GM06990 (cell line): ENCODE results near the gene SLC25A3.
"Not testable (repeated sequence)": the region's sequence is repeated elsewhere in the genome, so short reads cannot be mapped to it uniquely, and the experiment has no call there.

ENCODE experiments used
- DNase-seq: peaks from one replicate; pipeline ENCODE4 v3.0.0-alpha.2; 2011; ENCODE audit not compliant: insufficient read length; ENCODE audit errors: extremely low read depth
- H3K27me3 ChIP-seq: replicated peaks from 2 replicates; pipeline ENCODE4 v1.6.0; 2011; ENCODE audit warnings: low read length; ENCODE audit not compliant: control insufficient read depth, insufficient read depth
- H3K36me3 ChIP-seq: 2 replicates; pipeline ENCODE4 v1.5.1; 2011; ENCODE audit warnings: low read length; ENCODE audit not compliant: control insufficient read depth, insufficient read depth
- H3K4me3 ChIP-seq: replicated peaks from 2 replicates; pipeline ENCODE4 v1.5.1; 2011; ENCODE audit warnings: low read depth, mild to moderate bottlenecking, control low read depth, low read length
- TF ChIP-seq, protein P1 (sequence below): IDR thresholded peaks from 2 replicates; pipeline ENCODE4 v1.5.1; 2011; ENCODE audit warnings: low read length, control low read depth, mild to moderate bottlenecking, inconsistent platforms; ENCODE audit not compliant: insufficient read depth, poor library complexity, severe bottlenecking

SLC25A3 gene

DNA sequence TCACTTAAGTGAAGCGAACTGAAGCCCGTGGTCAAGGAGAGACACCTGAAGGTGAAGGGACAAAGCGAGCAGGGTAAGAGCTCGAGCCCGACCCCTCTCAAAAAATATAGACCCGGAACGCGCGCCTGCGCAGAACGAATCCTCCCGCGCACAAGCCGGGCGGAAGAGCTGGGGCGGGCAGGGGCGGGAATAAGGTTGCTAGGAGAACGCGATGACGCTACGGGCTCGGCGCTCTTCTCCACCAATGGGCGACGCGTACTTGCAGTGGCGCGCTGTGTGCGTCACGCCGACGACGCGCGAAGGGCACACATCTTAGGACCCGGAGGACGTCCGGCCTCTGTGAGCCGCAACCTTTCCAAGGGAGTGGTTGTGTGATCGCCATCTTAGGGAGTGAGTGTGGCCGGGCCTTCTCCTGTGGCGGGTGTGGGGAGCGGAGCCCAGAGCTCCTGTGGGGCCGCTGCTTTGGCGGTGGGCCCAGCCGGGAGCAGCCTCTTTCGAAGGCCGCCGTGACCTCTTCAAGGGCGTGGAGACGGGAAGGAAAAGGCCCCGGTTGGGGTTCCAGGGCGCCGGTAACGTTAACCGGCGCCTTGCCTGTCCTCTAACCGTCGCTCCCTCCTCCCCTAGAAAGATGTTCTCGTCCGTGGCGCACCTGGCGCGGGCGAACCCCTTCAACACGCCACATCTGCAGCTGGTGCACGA, at the start of gene SLC25A3:
Gene SLC25A3 (plus strand): TSS at position 336 of the 699 bp plus-strand sequence. CDS start 293 bp downstream, at position 629.
- peak; percentile 97 for DNase-seq
- Histone ChIP-seq H3K27me3 (no peaks in the 10 kb centered on the region), H3K4me3 (peak within 1 kb of the TSS; percentile 99), H3K36me3 (peaks cover 5% of the 10 kb centered on the region)
- TF ChIP-seq, protein P1, sequence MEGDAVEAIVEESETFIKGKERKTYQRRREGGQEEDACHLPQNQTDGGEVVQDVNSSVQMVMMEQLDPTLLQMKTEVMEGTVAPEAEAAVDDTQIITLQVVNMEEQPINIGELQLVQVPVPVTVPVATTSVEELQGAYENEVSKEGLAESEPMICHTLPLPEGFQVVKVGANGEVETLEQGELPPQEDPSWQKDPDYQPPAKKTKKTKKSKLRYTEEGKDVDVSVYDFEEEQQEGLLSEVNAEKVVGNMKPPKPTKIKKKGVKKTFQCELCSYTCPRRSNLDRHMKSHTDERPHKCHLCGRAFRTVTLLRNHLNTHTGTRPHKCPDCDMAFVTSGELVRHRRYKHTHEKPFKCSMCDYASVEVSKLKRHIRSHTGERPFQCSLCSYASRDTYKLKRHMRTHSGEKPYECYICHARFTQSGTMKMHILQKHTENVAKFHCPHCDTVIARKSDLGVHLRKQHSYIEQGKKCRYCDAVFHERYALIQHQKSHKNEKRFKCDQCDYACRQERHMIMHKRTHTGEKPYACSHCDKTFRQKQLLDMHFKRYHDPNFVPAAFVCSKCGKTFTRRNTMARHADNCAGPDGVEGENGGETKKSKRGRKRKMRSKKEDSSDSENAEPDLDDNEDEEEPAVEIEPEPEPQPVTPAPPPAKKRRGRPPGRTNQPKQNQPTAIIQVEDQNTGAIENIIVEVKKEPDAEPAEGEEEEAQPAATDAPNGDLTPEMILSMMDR: no peak

DNA sequence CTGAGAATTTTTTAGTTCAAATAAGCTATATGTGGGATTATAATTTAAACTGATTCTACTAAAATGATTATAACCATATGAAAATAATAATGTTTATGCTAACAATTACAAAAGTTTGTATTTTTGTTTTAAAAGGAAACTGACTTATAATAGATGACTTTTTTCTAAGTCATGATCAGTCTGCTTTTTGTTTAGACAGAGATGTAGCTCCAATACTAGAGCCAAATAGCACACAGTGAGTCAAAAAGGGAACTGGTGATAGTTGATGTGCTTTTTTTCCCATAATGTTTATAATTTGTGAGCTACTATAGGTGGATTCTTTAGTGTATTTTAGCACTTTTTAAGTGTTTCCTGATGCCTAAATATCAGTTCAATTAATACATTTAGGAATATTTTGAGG, 49.8 kb upstream of the SLC25A3 start:
- H3K27me3 ChIP-seq: no peaks in the 10 kb centered on the region
- DNase-seq: no peak
- no peak overlapping the region for H3K4me3 ChIP-seq
- no peaks in the 10 kb centered on the region; the same call in 1 of the 2 replicates for H3K36me3 ChIP-seq
- TF ChIP-seq, protein P1: no peak

DNA sequence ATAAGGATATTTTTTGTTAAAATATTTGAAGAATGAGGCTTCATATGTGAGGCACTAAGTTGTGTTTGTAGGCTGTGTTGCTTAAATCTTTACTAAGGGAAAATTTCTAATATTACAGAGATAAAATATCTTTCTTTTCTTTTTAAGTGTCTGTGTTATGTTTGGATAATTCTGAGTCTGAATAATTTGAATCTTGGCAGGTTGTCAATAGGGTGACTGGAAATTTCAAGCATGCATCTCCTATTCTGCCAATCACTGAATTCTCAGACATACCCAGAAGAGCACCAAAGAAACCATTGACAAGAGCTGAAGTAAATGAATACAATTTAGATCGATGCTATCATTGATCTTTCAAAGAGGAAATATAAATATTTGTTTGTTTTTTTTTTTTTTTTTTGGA, 48.7 kb upstream of the SLC25A3 start:
- H3K36me3 ChIP-seq: no peaks in the 10 kb centered on the region; the same call in 1 of the 2 replicates
- no peak for DNase-seq
- no peaks in the 10 kb centered on the region for H3K27me3 ChIP-seq

DNA sequence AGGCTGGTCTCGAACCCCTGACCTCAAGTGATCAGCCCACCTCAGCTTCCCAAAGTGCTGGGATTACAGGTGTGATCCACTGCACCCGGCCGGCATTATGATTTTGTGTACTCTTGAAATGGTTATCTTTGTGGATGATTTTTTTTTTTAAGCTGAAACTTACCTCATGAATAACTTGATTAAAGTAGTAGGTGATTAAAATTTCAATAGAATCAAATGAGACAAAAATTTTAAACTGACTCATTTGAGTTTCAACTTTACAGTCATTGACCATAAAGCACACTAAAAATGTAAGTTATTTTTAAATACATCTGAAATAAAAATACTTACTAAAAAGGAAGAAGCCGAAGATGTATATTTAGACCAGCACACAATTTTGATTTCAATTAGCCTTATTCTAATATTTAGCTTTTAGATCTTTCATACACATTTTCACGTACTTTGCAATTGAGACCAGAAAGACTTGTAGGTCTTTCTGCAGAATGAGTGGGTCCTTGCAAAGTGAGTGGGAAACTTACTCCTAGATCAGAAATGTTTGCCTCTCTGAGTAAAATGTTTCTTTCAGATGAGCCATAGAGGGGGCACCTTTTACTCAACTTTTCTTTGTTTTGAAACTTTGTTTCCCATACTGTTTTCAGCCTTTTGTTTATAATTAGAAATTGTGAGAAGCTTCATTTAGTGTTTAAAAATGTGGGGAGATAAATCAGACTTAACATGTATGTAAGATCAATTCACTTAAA, 43.9 kb upstream of the SLC25A3 start:
- no peak for DNase-seq
- Histone ChIP-seq H3K4me3 (no peak overlapping the region), H3K36me3 (no peaks in the 10 kb centered on the region; the same call in 1 of the 2 replicates), H3K27me3 (no peaks in the 10 kb centered on the region)
- TF ChIP-seq, protein P1: no peak

More for the DNA sequence above, 48.7 kb upstream of the SLC25A3 start:
- TF ChIP-seq, protein P1: no peak
- H3K4me3 ChIP-seq: no peak overlapping the region

DNA sequence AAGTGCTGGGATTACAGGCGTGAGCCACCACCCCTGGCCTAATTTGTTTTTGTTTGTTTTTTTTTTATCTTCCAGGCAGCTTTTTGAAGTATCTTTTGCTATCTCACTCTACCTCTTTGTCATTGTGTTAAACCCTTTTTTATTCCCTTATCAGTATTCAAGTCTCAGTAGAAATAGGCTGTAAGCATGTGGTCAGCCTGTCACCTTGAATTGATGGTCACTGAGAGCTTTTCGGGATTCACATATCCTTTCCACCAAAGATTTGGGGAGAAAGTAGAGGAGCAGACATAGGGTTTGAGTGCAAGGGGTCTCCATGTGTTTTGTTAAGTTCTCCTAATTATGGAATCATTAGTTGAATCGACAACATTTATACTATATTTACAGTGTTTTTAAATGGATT, 41.7 kb upstream of the SLC25A3 start:
- no peak for DNase-seq
- TF ChIP-seq, protein P1: no peak
- Histone ChIP-seq H3K4me3 (no peak overlapping the region), H3K36me3 (no peaks in the 10 kb centered on the region; the same call in 1 of the 2 replicates), H3K27me3 (no peaks in the 10 kb centered on the region)

DNA sequence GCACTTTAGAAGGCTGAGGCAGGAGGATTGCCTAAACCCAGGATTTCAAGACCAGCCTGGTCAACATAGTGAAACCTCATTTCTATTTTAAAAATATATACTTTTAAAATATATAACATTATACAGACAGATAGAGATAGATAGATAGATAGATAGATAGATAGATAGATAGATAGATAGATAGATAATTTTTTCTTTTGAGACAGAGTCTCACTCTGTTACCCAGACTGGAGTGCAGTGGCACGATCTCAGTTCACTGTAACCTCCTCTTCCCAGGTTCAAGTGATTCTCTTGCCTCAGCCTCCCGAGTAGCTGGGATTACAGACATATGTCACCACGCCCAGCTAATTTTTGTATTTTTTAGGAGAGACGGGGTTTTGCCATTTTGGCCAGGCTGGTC, 35.4 kb upstream of the SLC25A3 start:
- H3K36me3 ChIP-seq, H3K4me3 ChIP-seq, H3K27me3 ChIP-seq, DNase-seq: not testable (repeated sequence)
